HG03060 (cell line): ENCODE results near the gene TNFRSF1A.

Experiments used
- ATAC-seq: cut with Tn5 transposase; IDR thresholded peaks from one replicate; pipeline ENCODE4 v1.9.1; 2021; ENCODE audit warnings: low read depth, moderate number of reproducible peaks; ENCODE audit not compliant: unreplicated experiment

TNFRSF1A gene

DNA sequence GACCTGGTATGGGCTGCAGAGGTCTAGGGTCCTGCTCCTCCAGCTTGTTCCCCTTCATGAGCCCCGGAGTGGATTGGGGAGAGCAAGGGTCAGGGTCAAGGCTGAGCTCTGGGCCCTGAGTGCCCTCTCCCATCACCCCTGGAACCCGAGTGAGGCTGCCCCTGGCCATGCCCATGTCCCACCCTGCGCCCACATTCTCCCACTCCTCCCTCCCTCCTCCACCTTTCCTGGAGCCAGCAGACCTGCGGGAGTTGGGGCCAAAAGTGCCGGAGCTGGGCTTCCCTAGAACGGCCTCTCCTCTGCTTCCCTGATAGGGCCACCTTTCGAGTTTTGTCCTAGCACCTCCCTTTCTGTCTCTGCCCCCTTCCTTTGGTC is 32.9 kb upstream of the TNFRSF1A start:
- no peak for ATAC-seq

DNA sequence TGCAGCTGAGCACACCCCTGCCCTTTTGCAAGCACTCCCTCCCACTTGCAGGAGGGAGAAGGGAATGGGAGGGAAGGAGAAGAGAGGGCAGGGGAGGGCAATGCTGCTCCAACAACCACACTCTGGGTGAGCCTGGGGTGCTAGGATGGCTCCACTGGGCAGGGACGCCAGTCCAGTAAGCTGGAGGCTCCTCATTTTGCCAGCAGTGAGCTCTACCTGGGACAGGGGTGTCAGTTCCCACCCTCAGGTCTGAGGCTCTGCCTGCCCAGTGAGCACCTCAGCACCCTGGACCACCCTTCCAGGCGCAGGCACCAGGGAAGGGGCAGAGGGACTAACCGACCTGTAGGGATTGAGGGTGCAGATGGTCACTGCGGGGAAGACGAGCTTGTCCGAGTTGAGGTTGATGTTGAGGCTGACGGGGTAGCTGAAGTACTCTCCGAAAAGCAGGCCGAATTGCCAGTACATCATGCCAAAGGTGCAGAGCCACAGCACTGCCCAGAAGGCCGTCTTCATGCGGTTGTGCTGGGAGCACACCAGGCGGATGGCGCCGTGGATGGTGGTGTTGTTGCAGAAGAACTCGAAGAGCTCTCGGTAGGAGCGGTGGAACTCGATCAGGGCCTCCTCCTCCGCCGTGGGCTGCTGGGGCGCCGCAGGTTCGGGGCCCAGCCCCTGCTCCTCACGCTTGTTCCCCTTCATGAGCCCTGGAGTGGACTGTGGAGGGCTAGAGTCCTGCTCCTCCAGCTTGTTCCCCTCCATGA is 32.3 kb upstream of the TNFRSF1A start:
- no peak for ATAC-seq

DNA sequence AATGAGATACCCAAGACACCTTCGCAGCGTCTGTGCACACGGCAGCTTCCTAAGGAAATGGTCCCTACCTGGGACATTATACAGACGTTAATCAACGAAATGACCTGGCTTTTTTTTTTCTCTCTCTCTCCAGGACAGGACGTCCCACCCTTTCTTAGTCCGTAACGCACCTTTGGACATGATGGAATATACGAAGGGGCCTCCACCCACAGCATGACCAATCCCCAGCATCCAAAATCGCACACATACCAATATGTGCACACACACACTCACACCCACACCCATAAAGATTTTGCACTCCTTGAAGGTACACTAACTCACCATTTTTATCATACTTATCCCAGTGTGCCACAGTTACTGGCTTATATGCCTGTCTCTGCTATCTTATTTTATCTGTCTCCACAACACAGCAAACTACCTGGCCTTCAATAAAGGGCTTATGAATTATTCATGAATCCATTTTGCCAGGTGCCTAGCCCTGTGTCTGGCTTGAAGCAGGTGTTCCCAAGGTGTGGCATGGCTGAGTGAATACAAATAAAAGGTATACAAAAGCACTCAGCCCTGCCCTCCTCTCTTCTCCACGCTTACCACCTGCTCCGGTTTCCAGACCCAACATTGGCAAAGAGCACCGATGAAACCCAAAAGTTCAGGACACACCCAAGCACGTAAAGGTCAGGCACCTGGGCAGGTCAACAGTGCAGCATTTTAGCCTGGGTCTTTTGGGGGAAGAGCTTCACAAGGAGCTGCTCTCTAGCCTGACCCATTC is 31.3 kb upstream of the TNFRSF1A start:
- no peak for ATAC-seq

DNA sequence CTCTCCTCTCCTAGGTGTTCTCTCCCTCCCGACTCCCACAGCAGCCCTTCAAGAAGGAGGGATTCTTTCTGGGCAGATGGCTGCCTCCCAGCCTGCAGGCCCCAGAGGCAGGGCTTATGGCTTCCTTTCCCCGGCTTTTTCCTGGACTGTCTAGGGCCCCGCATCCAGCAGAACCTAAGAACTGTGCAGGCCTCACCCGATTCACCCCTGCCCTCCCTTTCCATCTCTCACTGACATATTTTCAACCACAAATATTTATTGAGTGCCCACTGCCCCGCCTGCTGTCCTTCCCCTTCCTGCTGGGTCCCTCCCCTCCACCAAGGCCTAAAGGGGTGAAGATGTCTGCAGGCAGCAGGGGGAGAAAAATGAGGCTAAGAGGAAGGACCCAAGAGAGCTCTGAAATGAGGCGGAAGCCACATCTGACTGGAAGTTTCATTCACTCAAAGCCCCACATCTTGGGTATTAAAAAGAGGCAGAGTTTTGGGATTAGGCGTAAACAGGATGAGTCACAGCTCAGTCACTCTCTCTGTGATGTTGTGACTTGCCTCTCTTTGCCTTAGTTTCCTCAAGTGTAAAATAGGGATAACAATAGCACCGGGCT is 30.6 kb upstream of the TNFRSF1A start:
- ATAC-seq = no peak

DNA sequence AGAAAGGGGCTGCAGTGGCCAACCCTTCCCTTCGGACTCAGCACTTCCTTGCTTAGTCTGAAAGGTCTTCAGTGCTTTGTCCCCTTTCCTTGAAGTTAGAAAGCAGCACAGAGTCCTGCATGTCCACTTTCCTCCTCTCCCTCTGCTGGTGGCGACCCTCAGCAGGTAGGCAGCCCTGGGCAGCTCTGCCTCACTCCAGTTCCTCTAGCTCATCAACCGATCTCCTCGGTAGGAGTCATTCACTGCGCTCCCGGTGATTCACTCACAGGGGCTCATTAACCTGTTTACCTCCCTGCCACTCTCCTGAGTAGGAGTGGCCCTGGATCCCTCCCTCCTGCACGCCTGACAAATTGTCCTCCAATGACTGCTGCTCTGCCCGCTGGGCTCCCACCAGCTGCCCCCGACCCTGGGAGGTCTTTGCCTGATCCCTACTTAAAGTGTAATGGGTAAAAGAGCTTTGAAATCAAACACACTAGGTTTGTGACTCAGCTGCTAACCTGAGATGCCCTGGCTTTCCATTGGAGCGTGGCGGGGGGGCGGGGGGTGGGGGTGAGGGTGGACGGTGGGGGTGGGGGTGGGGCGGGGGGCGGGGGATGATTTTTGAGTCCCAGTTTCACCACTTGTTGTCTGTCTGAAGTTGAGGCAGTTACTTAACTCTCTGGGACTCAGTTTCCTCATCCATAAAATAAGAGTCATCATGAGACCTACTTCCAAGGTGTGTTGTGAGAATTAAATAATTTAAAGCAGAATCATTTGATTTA is 29.3 kb upstream of the TNFRSF1A start:
- no peak for ATAC-seq

DNA sequence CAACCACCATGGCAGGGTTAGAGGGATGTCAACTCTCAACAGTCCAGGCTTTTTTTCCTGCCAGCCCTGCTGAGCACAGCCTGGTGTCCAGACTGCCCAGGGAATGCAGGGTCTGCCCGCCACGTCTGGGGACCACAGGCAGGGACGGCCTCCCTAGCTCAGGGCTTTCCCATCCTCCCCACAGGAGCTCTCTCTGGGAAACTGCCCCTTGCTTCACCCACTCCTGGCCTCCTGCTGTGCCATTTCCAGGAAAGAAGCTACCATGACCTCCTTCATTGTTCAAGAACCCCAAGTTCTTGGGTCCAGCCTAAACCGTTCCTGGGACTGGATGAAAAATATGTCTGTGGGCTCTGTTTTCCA is 28.7 kb upstream of the TNFRSF1A start:
- ATAC-seq = no peak

DNA sequence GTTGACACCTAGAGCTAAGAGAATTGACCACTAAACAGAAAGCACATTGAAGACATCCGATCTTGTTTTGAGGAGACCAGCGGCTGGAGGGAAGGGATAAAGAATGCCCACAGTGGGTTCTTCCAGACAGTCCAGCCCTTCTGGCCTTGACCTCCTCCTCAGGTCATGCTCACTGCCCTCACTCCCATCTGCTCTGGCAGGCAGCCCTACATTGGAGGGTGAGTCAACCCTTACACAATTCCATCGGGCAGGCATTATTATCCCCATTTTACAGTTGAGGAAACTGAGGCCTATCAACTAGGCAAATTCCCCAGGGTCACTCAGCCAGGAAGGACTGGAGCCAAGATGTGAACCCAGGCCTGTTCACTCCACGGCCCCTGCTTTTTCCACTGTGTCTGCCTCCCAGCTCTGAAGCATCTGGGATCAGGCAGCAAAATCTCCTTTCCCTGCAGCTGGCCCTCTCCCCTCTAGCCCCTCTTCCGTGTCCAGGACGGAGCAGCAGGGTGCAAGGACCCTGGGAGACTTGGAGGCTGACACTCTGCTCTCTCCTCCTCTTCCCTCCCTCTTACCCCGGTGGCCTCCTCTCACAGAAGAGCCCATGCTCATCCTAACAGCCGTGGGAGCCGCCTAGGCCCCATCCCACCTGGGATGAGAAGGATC is 28.2 kb upstream of the TNFRSF1A start:
- no peak for ATAC-seq

DNA sequence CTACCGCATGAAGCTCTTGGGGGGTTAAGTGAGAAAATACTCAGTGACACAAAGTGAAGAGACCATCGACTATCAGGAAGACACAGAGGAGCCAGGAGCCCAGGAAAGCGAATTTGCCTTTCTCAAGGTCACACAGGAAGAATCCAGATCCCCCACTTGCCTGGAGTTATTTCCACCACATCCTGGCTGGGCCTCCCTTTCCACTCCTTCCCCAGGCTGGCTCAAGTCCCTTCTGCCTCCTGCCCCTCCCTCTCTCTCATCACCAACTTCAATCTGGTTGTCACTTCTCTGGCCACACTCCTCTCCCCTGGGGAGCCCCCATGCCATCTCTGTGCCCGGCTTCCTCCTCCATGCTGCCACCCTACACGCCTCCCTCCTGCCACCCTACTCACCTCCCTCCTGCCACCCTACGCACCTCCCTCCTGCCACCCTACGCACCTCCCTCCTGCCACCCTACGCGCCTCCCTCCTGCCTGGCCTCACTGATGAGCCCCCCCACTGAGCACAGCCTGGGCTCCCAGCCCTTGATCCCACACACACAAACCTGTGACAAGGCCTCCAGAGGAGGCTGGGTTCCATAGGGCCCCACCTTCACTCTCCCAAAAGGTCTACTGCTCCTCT is 27.1 kb upstream of the TNFRSF1A start:
- no peak for ATAC-seq

DNA sequence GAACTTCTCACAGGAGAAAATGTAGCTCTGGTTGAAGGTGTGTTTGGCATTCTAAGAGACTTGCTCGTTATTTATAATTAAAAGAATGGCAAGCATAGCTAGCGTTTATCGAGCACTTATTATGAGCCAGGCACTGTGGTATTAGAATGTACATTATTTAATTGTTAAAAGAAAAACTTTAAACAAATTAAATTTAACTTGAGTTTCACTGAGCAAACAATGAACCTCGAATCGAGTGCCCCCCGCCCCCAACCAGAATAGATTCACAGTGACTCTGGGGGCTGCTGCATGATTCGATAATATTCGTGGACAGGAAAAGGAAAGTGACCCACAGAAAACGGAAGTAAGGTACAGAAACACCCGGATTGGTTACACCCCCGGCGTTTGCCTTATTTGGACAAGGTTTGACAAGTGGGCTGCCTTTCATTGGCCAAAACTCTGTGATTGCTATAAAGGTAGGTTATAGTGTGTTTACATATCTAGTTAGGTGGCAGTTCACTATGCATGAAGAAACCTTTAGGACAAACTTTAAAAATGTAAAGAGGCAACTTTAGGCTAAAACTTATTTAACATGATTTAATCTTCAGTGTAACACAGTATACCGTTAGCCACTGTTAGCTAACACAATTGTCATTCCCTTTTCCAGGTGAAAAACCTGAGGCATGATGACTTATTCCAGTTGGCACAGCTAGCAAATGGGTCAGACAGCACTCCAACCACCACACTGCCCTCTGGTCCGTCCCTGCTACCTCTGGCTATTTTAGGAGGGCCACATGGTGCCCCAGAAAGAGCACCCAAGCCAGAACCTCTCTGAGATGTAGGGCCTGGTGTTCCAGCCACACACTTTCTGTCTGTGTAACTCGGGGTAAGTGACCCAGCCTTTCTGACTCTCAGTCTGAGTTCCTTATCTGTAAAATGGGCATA is 26.4 kb upstream of the TNFRSF1A start:
- no peak for ATAC-seq

DNA sequence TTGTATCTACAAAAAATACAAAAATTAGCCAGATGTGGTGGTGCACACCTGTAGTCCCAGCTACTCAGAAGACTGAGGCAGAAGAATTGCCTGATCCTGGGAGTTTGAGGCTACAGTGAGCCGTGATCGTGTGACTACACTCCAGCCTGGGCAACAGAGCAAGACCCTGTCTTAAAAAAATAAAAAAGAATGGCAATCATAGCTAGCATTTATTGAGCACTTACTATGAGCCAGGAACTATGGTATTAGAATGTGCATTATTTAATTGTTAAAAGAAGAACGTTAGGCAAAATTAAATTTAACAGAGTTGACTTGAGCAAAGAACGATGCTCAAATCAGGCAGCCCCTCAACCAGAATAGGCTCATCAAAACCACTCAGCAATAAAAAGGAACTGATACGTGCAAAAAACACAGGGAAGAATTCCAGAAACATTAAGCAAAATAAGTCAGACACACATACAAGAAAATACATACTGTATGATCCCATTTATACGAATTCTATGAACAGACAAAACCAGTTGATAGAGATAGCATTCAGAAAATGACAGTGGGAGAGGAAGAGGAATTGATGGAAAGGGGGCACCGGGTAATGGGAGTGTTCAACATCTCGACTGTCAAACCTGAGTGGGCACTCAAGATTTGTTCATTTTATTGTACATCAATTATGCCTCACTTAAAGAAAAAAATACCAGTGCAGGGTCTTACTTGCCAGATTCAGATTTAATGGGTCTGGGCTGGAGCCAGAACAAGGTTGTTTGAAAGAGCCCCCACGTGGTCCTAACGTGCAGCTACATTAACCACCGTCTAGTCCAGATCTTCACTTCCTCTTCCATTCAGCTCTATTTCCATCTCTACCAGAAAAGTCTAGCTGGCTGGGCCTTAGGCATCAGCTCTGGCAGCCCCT is 25.4 kb upstream of the TNFRSF1A start:
- no peak for ATAC-seq

DNA sequence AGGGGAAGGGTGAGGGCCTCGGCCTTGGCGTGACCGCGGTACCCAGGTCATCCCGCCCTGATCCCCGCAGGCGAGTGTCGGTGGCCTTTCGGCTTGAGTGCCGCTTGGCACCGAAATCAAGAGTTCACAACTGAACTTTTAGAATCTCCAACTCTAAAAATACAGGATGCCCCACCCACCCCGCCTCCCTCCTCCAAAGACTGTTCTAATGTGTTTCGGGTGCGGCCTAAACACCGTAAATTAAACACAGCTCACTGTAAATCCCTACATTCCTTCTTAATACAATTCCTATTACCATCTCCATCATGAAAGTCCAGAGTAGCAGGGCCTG is 22.1 kb upstream of the TNFRSF1A start:
- ATAC-seq = no peak

DNA sequence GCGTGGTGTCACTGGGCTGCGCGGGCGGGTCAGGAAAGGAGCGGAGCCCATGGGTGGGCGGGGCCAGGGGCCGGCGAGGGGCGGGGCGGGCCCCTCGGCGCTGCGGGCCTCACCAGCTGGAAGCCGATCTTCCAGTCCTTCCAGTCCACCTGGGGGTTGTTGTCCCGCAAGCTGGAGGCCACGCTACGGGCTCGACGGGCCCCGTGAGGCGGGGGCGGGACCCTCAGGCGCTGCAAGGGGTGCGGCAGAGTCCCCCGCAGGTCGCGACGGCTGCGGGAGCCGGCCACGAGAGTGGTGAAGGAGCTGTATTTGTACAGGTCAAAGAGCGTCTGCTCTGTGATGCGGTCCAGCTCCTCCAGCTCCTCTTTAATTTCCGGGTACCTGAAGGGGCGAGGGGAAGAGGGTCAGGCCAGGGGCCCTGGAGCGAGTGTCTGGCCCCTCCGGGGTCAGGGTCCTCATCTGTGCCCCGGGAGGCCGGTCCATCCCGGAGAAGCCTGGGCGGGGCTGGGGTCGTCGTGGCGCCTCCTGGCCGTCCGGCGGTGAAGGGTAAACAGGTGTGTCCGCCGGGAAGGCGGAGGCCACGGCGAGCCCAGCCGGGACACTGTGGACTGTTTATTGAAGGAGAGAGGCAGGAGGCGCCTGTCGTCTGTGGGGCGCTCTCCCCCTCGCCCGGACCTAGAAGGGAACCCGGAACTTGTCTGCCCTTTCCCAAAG is 21.6 kb upstream of the TNFRSF1A start:
- no peak for ATAC-seq

DNA sequence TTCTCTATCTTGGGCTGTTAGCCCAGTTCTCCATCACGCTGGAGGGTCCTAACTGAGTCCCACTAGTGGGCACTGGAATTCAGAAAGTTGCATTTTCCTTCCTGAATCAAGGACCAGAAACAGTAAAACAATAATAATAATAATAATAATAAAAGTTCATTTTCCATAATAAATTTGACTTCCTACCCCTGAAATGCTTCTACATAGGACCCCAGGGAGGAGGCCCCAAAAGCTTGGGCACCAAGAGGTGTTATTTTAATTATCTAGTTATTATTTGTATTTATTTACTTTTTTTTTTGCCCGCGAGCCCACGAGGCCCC is 21.1 kb upstream of the TNFRSF1A start:
- ATAC-seq = no peak

DNA sequence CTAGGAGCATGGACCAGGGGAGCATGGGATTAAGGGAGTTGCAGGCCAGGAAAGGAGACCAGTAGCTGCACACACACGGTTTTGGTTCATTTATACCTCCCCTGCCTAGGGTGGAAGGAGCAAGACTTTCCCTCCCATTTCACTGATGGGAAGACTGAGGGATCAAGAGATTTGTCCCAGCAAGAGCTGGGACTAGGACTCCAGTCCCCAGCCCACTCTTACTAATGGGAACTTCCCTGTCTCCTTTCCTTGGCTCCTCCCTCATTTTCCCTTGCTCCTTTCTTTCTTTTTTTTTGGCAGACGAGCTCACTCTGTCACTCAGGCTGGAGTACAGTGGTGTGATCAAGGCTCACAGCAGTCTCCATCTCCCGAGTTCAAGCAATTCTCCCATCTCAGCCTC is 20.5 kb upstream of the TNFRSF1A start:
- ATAC-seq = no peak

DNA sequence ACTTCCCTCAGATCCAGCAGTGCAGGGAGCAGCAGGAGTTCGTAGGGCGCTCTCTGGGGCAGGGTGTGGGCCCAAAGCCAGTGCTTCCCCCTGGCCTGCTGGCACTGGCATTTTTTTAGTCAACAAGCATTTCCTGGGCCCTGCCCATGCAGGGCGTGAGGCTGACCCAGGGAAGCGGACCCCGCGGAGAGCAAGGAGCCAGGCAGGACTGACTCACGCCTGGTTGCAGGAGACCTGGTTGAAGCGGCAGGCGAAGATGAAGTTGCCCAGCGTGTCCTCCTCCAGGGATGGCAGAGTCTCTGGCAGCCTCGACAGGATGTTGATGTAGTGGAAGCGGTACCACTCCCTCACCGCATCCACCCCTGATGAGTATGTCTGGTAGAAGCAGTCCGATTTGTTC is 20.0 kb upstream of the TNFRSF1A start:
- ATAC-seq = no peak

DNA sequence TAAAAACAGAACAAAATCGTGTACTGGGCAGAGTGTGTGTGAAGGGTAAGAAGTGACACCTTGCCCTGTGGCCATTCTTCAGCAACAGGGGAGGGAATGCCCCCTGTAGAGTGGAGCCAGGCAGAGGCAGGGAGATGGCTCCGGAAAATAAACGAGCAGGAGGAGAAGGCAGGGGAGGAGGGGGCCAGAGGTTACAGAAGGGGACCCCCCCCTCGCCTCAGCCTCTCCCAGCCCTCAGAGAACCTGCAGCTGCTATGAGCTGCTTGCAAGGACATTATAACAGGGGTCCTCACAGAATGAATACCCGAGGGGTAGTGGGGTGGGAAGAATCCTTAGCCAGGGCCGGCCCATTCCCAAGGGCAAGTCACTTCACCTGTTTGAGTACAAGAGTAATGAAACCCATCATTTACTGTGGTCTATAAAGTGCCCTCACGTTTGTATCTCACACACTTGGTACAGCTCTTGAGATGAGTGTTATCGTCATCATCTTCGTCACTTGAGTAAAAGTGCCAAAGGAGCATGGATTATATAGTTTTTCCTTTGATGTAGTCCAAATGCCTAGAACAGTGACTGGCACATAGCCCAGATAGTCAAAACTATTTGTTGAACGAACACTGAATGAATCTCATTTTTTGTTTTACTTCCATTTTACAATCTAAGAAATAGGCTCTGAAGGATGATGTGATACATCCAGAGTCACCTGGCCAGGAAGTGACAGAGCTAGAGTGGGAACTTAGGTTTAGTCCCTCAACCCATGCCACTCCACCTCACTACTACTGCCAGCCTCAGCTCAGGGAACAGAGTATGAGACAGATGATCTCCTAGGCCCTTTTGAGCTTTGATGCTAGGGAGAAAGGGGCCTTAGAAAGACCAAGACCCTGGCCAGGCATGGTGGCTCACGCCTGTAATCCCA is 19.0 kb upstream of the TNFRSF1A start:
- ATAC-seq = no peak

DNA sequence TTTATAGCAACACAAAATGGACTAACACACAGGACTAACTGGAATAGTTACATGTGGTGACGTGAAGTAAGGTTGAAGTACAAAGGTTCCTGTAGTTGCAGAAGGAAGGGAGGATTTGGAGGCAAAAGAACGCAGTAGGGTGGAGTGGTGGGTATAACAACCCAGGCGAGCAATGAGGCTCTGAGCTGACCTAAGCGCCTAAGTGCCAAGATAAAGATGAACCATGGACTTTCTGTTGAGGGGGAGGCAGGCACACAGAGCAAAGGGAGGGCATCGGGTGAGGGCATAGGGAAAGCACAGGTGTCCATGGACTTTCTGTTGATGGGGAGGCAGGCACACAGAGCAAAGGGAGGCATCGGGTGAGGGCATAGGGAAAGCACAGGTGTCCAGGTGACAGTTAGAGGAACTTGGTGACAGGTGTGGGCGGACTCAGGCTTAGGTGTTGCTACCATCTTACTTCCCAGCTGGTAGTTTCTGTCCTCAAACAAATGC is 18.2 kb upstream of the TNFRSF1A start:
- no peak for ATAC-seq
